Spleen (tissue), 11 donors: ENCODE data around the gene CACNA2D3. TPM values are rescaled to one million over a fixed set of nuclear protein-coding genes. Genes with fewer than 3 reads are reported as not detected.

Experiments used
- DNase-seq: peaks from one replicate; pipeline ENCODE4 v3.0.0-alpha.2; 2020
- H3K27ac ChIP-seq, 8 donors: fragments of 200-600 bp; sonication (generic) in 7 of 8; 1 replicate in 4 of 8; 2 replicates in 4 of 8; pipeline versions ENCODE4 v1.5.0 to v1.8.0; 2016 to 2021; ENCODE audit warnings: inconsistent platforms in 4 of 8, mild to moderate bottlenecking in 4 of 8, moderate library complexity in 1 of 8
- H3K27me3 ChIP-seq, 7 donors: fragments of 200-600 bp; sonication (generic) in 6 of 7; replicated peaks in 1 of 7; 1 replicate in 4 of 7; 2 replicates in 3 of 7; pipeline versions ENCODE4 v1.5.0 to v1.8.0; 2016 to 2021; ENCODE audit warnings: inconsistent platforms in 3 of 7, mild to moderate bottlenecking in 1 of 7
- H3K36me3 ChIP-seq, 6 donors: fragments of 200-600 bp; sonication (generic) in 5 of 6; 1 replicate in 4 of 6; 2 replicates in 2 of 6; pipeline versions ENCODE4 v1.5.0 to v1.8.0; 2016 to 2021; ENCODE audit warnings: inconsistent platforms in 2 of 6
- H3K4me1 ChIP-seq, 6 donors: fragments of 200-600 bp; sonication (generic) in 5 of 6; 1 replicate in 3 of 6; 2 replicates in 3 of 6; pipeline versions ENCODE4 v1.5.0 to v1.8.0; 2016 to 2021; ENCODE audit warnings: inconsistent platforms in 3 of 6
- H3K4me3 ChIP-seq, 8 donors: fragments of 200-600 bp; sonication (generic) in 7 of 8; 1 replicate in 4 of 8; 2 replicates in 4 of 8; pipeline versions ENCODE4 v1.5.0 to v1.8.0; 2016 to 2021; ENCODE audit warnings: inconsistent platforms in 4 of 8, mild to moderate bottlenecking in 4 of 8, moderate library complexity in 2 of 8
- H3K9me3 ChIP-seq, 8 donors: fragments of 200-600 bp; sonication (generic) in 7 of 8; 1 replicate in 4 of 8; 2 replicates in 4 of 8; pipeline versions ENCODE4 v1.5.0 to v1.8.0; 2016 to 2021; ENCODE audit warnings: inconsistent platforms in 4 of 8
- CTCF ChIP-seq, 11 experiments: fragments of 200-600 bp in 7 of 11; fragments of 450-650 bp in 4 of 11; sonication (generic) in 4 of 11; IDR thresholded peaks in 8 of 11; conservative IDR thresholded peaks in 3 of 11; 1 replicate in 7 of 11; 2 replicates in 4 of 11; pipeline versions ENCODE4 v1.4.0 to v1.8.0; 2016 to 2021; ENCODE audit warnings: antibody characterized with exemption in 11 of 11, inconsistent platforms in 4 of 11, mild to moderate bottlenecking in 1 of 11
- POLR2A ChIP-seq, 3 donors: fragments of 450-650 bp; IDR thresholded peaks; one replicate each; pipeline ENCODE4 v1.5.1; 2017; ENCODE audit warnings: antibody characterized with exemption in 3 of 3, mild to moderate bottlenecking in 1 of 3
- POLR2AphosphoS5 ChIP-seq, 3 donors: sonication (generic); formaldehyde crosslinking; IDR thresholded peaks; one replicate each; pipeline ENCODE4 v1.5.1; 2017; ENCODE audit warnings: antibody characterized with exemption in 3 of 3
- WGBS, 5 donors: extraction: QIAGEN DNeasy Blood & Tissue Kit in 3 of 5; methylation state at CpG; one replicate each; pipeline versions ENCODE4 v1.1.5 to v1.1.7; 2013 to 2018; 5-methylcytosine and 5-hydroxymethylcytosine counted together
- intact Hi-C: fragments of 100-400 bp; cut with DNase I; formaldehyde crosslinking; loops from one replicate; pipeline ENCODE4 v1.15.0; 2023; ENCODE audit warnings: low total_unique reads
- polyA plus RNA-seq, 3 donors: library from polyadenylated mRNA; stranded (reverse); fragments of 200-250 nt; gene quantifications; one replicate each; pipeline ENCODE4 v1.2.1, GENCODE V29; 2013
- total RNA-seq, 7 donors: library from RNA; depleted of rRNA in 3 of 7; stranded (reverse); fragments of >200 nt in 3 of 7; fragmentation: NEBNext Ultra II Directional in 4 of 7; extraction: Animal tissue kit (Norgen Biotek cat#: 25700) in 4 of 7; gene quantifications; one replicate each; pipeline versions ENCODE4 v1.1.0 to v1.2.1, GENCODE V29; 2016 to 2021
- donor health status: healthy with polysubstance abuse.
- donor health status: DM: no; HTN: no; CAD: no; lungs with moderate emphysema.
- donor health status: DM: no; HTN: no; CAD: no.
- donor health status: Bipolar disorder and iron deficiency.
- donor health status: healthy.
- donor health status: DM: no; HTN: no; CAD: no.
- donor health status: DM: yes; HTN: yes; CAD: no.

Gene CACNA2D3
- total and polyA plus RNA-seq, 10 donors = 0.83 to 4.9 (median 2.9) TPM

GRCh38 chr3:54127499-54128056, 5.2 kb downstream of the CACNA2D3 start:
- no peaks in the 10 kb centered on the region for H3K36me3 ChIP-seq
- no peak for TF ChIP-seq POLR2AphosphoS5 (IDR thresholded peaks at IDR 0.05)
- TF ChIP-seq POLR2A (IDR thresholded peaks at IDR 0.05) = no peak
- TF ChIP-seq CTCF (IDR thresholded peaks at IDR 0.05 in 8 of 11, conservative IDR thresholded peaks at IDR 0.05 in 3 of 11) = no peak
- WGBS, 5 donors = 83 to 86% (median 84%) methylated on average over 6 of the region's 6 CpGs
- no peaks in the 10 kb centered on the region for H3K9me3 ChIP-seq
- no peak for DNase-seq
- H3K27ac ChIP-seq = no peak overlapping the region
- H3K4me1 ChIP-seq = peaks cover 0 to 15% (median 3%) of the 10 kb centered on the region in 6 donors
- H3K27me3 ChIP-seq = peaks cover 0 to 38% (median 3%) of the 10 kb centered on the region in 7 donors
- intact Hi-C loops = no loop called here
- H3K4me3 ChIP-seq = no peak overlapping the region

- Histone ChIP-seq H3K4me3 (no peak overlapping the region), H3K27me3 (peaks cover 0 to 6% (median 0%) of the 10 kb centered on the region in 7 donors), H3K4me1 (no peaks in the 10 kb centered on the region), H3K9me3 (no peaks in the 10 kb centered on the region), H3K27ac (no peak overlapping the region), H3K36me3 (no peaks in the 10 kb centered on the region)
- 83 to 100% (median 87%) methylated on average over 4 of the region's 4 CpGs for WGBS, 5 donors
- DNase-seq = no peak
- TF ChIP-seq POLR2AphosphoS5 (IDR thresholded peaks at IDR 0.05) = no peak
- TF ChIP-seq CTCF (IDR thresholded peaks at IDR 0.05 in 8 of 11, conservative IDR thresholded peaks at IDR 0.05 in 3 of 11) = no peak
- TF ChIP-seq POLR2A (IDR thresholded peaks at IDR 0.05) = no peak
- intact Hi-C loops = no loop called here
Measured at GRCh38 chr3:54131026-54131605, 8.8 kb downstream of the CACNA2D3 start.

- WGBS, 5 donors = 76 to 90% (median 86%) methylated on average over 8 of the region's 8 CpGs
- Histone ChIP-seq H3K27ac (no peak overlapping the region), H3K27me3 (peaks cover 0 to 1% (median 0%) of the 10 kb centered on the region in 7 donors), H3K36me3 (no peaks in the 10 kb centered on the region), H3K4me3 (no peak overlapping the region), H3K9me3 (no peaks in the 10 kb centered on the region), H3K4me1 (no peaks in the 10 kb centered on the region)
- intact Hi-C loops = no loop called here
- DNase-seq = no peak
- no peak for TF ChIP-seq CTCF (IDR thresholded peaks at IDR 0.05 in 8 of 11, conservative IDR thresholded peaks at IDR 0.05 in 3 of 11)
- TF ChIP-seq POLR2A (IDR thresholded peaks at IDR 0.05) = no peak
- TF ChIP-seq POLR2AphosphoS5 (IDR thresholded peaks at IDR 0.05) = no peak
Measured at GRCh38 chr3:54131890-54132289, 9.5 kb downstream of the CACNA2D3 start.

GRCh38 chr3:54132685-54133084, 10.3 kb downstream of the CACNA2D3 start:
- no peak for DNase-seq
- no peak overlapping the region for H3K4me3 ChIP-seq
- H3K27ac ChIP-seq = no peak overlapping the region
- TF ChIP-seq CTCF (IDR thresholded peaks at IDR 0.05 in 8 of 11, conservative IDR thresholded peaks at IDR 0.05 in 3 of 11) (no peak), POLR2A (IDR thresholded peaks at IDR 0.05) (no peak), POLR2AphosphoS5 (IDR thresholded peaks at IDR 0.05) (no peak)
- WGBS, 5 donors = 76 to 94% (median 87%) methylated on average over 3 of the region's 3 CpGs
- H3K36me3 ChIP-seq = no peaks in the 10 kb centered on the region
- no peaks in the 10 kb centered on the region for H3K4me1 ChIP-seq
- no peaks in the 10 kb centered on the region for H3K9me3 ChIP-seq
- H3K27me3 ChIP-seq = no peaks in the 10 kb centered on the region
- intact Hi-C loops = no loop called here
